ENCODE data around the gene HACD2.
"Not testable (repeated sequence)": the region's sequence is repeated elsewhere in the genome, so short reads cannot be mapped to it uniquely, and the experiment has no call there.

Gene HACD2

DNA sequence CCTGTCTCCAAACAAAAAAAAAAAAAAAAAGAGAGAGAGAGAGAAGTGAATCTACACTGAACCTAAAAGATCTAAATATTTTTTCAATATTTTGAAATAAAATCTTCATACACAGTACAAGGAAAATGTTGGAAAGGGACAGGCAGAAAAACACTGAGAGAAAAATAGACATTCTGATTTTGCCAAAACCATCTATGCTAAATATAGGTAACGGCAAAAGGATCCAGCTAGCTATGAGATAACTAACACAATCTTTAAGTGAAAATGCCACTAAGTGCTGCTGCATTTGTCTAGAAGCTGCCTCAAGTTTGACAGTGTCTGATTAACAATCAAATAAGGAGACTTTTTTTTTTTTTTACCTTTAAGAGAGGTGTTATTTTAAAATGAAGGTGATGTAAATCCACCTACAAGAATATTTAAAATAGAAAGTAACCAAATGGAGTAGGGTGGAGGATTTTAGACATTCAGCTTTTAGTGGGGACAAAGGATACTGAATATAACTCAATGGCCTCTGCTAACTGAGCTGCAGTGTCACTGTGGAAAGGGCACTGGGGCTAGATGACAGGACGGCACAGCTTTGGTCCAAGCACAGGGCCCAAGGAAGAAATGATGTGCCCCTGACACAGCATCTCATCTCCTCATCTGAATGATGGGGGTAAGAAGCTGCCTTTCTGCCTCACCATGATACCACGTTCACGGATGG is 62.4 kb downstream of the HACD2 start:
- no peak for DNase-seq

DNA sequence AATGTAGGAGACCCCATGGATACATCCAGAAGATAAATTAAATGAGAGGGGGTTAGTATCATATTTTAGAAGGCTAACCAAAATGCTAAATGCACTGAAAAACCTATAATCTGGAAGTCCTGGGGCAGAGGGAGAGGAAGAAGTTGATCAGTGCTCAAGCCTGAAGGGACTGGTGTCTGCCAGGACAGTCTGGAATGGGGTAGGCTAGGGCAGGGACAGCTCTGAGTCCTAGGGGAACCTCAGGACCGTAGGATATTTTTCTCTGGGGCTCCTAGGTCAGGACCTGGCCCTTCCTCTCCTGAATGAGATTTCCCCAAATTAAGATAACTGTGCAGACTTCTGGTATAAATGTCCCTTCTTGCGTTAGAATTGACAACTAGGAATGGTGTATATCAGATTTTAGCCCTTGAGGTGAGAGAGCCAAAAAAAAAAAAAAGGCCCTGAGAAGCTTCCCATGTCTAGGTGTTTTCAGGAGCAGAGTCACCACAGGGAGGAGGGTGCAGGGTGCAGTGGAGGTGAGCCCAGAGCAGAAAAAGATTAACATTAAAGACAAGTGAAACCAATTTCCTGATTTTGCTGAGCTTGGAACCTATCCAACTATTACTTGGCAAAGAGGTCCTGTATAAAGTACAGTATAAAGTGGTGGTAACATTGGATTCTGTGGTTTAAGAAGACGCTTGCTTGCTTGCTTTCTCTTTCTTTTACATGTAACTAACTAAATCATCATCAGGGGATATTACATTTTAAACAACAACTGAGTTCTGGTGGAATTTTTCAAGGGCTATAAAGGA is 63.5 kb downstream of the HACD2 start:
- no peak for DNase-seq

DNA sequence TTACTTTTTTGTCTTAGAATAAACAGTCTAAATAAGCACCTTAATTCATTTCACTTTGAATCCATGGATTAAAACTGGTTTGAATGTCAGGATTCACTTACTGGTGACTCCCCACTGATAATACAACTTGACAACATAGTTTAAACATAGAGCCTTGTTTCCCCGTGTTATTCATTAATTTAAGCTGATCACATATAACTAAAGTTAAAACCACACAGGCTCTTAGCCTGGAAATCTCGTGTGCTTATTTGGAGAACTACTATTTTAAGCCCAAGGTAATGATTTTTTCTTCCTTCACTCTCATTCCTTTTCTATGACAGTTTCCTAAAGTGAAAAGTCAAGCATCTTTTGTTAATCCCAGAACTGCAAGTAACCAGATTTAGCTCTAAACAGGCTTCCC is 64.2 kb downstream of the HACD2 start:
- DNase-seq = no peak

DNA sequence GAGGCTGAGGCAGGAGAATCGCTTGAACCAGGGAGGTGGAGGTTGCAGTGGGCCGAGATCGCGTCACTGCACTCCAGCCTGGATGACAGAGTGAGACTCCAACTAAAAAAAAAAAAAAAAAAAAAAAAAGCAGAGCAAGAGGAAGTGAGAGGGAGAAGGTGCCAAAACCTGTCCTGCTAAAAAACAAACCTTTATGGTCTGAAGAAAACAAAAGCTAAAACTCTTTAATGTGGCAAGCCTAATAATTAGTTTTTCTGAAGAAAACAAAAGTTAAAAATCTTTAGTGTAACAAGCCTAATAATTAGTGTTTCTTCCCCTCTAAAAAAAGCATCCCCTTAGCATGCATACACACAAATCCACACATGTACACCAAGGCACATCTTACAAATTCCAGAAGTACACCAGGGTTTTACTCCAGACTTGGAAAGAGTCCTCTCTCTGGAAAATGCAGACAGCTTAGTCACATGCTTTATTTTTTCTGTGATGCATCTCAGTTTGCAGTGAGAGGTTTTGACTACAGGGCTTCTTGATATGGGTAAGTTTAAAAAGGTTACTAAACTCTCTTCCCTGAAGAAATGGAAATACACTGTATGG is 65.9 kb downstream of the HACD2 start:
- no peak for DNase-seq

DNA sequence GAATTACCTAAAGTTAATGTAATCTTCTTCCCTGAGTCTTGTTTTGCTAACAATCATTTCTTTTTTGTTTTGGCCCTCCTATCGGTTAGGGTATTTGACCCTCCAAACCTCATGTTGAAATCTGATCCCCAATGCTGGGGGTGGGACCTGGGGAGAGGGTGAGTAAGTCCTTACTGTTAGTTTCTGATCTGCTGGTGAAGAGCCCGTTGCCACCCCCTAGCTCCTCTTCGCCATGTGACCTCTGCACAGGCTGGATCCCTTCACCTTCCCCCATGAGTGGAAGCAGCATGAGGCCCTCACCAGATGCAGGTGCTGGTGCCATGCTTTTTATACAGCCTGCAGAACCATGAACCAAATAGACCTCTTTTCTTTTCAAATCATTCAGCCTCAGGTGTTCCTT is 73.1 kb downstream of the HACD2 start:
- DNase-seq = no peak

DNA sequence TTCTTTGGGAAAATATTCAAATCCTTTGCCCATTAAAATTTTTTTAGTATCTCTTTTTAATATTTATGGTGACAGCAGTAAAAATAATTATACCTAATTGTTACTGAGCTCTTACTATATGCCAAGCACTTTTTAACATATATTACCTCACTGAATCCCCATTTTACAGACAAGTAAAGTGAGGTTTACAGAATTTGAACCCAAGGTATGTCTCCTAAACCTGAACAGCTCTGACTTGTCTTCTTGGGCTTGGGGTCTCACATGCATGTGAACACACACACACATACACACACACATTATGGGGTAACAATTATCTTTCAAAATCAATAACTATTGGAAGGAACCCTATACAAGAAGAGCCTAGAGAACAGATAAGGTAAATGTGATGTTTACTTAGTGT is 73.8 kb downstream of the HACD2 start:
- DNase-seq = no peak

DNA sequence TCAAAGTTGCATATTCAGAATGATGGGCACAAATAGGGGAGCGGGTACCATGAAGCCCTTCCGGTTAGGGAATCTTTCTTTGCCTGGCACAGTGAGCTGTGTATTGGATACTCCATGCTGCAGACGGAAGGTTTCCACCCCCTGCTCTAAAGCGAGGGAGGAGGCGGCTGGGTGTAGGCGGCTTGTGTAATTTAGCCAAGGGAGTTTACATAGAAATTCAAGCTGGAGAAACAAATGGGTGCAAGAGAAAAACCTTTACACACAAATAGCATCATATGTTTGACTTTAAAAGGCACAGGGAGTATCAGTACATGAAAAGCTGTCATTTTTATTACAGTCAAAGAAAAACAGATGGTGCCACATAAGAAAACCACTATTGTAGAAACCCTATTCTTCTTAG is 76.7 kb downstream of the HACD2 start:
- DNase-seq = peak in 1 of 2 donors; percentile 30

DNA sequence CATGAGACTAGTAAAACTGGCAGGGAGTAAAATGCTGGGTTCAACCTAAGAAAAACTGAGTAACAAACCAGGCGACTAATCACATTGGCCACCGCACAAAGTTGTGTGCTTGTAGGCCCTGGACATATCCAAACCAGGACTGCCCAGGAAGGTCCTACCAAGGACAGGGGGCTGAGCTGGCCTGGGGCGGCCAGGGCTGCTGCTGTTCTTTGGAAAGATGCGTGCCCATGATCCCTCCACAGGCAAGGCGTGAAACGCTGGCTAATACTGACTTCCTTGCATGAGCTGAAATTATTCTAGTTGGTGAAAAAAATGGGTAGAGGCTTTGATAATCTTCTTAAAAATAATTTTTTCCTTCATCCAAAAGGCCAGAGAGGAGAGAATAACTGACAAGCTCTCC is 79.0 kb downstream of the HACD2 start:
- DNase-seq = no peak

DNA sequence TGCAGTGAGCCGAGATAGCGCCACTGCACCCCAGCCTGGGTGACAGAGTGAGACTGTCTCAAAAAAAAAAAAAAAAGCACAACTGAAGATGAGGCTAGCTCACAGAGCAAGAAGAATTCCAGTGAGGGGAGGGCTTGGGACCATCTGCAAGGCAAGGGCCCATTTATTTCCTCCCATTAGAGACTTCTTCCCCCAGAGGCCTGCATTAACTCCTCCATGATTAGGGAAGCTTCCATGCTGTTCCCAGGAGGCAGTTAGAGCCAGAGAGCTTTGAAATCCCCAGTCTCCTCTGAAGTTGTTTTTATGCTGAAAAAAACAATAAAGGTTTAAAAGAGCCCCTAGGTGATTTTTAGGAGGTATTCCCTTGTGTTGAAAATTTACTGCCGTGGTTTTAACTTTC is 81.7 kb downstream of the HACD2 start:
- no peak for DNase-seq

DNA sequence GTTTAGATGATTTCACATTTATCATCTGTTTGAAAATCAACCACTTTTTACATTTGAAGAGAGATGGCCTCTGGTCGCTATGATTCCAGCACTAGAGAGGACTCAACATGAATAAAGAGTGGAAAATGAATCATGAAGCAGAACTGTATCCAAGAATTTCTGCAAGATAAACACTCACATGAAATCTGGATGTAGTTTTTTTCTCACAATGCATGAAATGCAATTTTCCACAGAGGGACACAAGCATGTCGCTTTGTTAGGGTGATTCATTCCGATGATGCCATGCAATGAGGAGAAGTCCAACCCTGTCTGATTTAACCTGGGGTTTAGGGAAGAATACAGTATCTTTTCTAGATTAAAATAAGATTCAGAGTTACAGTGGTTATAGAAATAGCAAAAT is 85.5 kb downstream of the HACD2 start:
- DNase-seq = no peak

DNA sequence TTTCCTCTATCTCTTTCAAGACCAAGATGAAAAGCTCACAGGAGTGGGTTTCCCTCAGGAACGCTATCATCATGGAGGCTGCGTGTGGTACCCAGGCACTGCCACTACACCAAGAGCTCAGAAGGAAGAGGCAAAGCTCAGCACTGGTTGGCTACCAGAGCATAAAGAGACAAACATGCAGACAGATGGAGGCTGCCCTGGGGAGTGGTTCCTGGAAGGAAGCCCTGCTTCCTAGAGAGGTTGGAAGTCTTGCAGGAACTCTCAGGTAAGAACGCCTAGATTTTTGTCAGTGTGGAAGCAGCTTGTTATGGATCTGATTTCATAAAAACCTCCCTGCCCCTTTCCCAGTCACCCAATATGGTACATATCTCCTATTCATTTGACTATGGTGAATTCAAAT is 86.1 kb downstream of the HACD2 start:
- DNase-seq = no peak

DNA sequence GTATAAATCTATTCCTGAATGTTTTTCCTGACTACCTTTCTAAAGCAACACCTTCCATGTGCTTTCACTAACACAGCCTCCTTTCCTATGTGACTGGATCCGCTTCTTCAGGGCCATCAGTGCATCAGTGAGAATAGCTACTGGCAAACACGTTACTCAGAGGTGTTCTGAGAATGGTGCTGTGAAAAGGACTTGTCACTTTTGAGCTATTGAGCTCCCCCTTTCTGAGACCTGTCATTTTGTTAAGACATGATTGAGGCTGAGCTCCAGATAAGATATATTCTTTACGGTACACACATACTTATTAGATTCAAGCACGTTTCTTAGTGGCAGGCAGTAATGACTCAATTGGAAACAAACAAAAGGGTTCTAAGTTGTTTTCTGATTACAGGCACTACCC is 90.9 kb downstream of the HACD2 start:
- no peak for DNase-seq

DNA sequence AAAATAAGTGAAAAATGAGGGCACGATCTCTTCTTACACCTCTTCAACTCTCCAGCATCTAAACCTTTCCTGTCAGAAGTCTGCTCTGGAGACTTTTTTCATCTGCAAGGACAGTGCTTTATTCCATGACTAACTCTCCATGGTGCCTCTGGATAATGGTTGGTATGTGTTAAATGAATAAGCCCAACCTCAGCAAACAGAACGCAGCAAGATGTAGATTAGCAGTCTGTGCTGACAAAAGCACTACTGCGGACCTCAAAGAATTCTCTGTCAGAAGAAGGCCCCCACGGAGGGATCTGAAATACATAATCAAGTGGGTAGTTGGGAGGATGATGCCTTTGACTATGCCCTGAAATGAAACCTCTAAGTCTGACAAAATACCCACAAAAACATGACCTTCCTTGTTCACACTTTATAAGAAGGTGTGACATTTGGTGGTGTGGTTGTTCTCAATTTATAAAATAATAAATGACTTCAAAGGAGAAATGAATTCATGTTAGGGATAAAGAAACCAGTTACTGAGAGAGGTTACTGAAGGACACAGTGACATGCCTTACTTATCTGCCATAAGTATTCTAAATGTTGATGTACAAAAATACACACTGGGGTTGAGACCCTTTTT is 92.8 kb downstream of the HACD2 start:
- no peak for DNase-seq

DNA sequence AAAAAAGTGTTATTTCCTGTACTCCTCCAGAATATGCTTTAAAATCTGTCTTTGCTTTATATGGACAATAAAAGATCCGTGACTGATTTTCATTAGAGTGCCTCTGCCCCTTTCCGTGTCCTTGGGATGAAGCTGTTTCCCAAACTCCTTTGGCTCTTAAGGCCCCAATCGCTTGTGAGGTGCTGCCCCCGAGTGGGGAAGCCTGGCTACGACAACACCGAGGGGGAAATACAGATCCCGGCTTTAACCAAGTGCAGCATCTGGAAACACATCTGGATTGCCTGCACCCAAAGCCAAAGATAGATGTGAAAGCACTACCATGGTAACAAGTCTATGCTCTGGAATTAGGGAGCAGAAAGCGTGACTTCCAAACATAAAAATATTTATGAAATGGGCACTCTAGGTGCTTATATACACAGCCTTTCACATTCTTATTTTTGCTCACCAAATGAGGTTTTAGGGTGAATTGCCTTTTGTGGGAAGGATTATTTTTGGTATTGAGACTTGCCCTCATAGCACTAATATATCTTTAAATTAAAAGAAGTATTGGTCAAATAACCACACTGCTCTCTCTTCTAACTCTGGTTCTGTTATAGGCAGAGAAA is 95.4 kb downstream of the HACD2 start:
- peak; percentile 59 to 60 for DNase-seq

DNA sequence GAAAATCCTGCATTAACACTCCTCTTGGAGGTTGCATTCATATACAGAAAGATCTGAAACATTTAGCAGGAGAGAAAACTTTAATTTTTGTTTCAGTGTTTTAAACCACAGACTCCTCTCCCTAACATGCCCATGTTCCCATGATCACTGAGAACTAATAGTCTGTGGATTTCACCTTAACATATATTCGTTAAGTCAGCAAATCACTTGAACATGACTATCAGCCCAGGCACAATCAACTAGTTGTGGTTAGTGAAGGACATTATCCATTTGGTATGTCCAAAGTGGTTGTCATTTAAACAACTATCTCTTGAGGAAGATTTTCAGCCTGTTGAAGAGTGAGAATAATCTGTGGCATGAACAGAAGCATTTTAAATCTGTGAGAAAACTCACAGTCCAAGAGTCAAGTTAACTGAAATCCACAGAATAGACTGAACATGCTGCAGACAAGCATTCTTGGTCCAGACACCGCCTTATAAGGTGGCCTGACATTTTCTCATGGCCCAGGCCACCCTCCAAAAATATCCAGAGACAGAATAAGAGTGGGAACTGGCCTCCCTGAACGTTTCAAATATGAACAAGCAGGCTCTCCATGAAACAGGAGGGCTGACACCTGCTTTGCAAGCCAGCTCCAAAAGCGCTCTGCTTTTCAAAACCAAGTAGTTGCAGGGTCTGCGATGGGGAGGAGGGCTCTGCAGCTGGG is 96.1 kb downstream of the HACD2 start:
- DNase-seq = no peak

DNA sequence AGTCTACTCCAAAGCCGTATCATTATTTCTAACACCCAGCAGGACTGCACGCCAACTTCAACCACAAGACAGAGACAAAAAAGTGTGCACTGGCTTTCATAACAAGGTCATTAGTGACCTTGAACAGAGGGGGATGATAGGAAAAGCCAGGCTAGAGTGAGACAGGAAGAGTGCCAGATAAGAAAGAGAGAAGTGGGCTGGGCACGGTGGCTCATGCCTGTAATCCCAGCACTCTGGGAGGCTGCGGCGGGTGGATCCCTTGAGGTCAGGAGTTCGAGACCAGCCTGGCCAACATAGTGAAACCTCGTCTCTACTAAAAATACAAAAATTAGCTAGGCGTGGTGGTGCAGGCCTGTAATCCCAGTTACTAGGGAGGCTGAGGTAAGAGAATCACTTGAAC is 97.8 kb downstream of the HACD2 start:
- DNase-seq = not testable (repeated sequence)

DNA sequence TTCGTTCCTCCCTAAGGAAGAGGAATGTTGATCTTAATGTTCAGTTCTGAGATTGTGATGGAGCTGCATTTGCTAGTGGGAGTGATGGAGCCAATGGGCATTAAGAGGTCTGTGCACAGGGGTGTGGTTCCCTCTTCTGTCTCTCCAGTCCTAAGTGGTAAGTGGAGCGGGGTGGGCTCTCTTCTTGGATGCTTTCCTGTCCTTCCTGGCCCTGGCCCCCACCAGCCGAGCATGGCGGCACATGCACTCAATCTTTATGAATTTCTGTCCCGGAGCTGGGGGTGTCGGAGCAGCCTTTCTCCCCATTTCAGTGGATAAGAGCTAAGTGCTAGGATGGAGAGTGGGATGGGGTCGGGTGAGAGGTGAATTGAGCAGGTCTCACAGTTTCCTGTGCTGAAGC is 98.4 kb downstream of the HACD2 start:
- DNase-seq = no peak

DNA sequence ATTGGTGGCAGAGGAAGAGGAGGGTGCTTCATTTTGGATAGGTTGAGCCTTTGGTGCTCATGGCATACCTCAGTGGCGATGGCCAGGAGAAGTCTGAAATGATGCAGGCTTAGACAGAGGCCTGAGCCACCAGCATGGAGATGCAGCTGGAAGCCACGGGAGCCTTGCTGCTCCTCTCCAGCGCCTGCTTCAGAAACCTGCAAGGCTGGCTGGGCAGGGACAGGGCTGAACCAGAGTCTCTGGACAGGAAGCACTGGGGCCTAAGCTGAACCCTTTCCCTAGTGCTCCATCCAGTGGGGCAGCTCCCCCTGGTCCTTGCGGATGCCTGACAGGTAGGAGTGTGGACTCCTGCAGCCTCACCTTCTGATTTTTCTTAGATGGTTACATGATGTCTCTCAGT is 99.3 kb downstream of the HACD2 start:
- DNase-seq = no peak

DNA sequence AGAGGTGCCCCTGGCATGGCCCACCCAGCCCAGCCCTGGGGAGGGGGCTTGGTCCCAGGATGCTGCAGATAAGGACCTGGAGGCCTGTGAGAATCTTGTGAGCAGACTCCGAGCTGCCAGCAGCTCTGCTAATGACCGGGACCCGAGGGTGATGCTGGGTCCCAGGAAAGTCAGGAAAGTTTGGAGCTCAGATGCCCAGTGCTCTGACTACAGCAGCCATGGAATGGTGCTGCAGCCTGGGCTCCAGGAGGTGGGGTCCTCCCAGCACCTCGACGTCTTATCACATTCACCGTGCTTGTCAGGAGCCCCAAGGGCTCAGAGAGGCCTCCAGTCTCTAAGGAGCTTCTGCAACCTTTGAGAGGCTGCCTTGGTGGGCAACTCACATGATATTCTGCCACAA is 101.7 kb downstream of the HACD2 start:
- no peak for DNase-seq

DNA sequence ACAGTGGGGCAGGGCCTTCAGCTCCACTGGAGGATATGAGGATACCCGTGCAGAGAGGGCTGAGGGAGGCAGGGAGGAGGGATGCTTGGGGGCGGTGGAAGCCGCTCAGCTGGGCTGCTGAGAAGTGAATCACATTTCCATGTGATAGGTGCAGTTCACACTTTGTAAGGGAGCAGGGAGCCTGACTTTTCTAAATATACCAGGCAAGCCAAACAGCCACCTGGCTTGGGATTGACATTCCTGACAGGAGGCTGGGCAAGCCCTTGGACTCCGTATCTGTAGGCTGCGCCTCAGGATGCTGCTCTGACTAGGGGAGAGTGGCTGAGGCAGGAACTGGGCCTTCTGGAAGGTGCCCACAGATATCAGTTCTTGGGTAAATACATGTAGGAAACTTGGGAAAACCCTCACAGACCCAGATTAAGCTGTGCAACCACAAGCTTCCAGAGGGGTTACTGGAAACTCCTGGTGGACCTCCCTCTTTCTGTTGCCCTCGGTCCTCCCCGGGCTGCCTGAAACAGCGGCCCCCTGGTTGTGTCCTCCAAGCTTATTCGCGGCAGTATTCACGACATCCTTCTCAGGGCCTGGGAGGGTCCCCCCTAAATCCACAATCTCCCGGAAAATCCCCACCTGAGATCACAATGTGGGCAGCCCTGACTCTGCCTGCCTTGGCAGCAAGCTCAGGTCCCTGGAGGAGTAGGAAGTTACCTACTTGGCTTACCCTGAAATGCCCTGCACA is 103.0 kb downstream of the HACD2 start:
- no peak for DNase-seq

DNA sequence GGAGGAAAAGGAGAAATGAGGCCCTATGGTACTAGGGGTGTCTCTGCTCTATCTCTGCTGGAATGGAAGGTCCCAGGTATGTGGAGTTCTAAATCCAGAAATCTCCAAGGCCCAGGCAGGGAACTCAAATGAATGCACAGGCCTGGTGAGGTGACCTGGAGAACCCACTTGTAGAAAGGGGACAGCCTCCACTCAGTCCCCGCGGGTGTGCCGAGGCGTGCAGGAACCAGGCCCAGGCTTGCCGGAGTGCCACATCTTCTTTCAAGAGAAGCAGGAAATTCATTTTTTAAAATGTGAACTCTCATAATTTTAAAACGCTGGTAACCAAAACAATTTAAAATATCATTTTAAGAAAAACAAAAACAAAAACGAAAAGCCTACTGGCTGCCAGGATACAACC is 103.8 kb downstream of the HACD2 start:
- DNase-seq = no peak

DNA sequence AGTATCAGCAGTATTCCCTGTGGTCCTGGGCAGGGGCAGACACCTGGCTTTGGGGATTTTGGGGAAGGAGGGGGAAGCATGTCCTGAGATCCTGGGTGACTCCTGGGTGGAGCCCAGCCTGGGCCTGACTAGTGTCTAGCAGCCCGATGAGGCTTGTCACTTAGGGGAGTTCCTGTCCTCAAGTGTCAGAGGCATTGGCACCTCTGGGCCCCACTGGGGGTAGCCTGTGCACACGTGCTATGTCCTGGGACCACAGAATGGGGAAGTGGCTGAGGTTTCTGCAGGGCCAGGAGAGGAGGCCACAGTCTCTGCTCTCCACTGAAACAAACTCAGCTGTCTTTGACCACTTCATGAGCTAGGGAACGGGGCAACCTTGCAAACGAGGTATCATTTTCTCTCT is 104.4 kb downstream of the HACD2 start:
- DNase-seq = no peak

All from hippocampal formation (tissue), 2 donors.